Nucleus accumbens (tissue), 56 donors: ENCODE results near the gene HMX2.
"Not testable (repeated sequence)": the region's sequence is repeated elsewhere in the genome, so short reads cannot be mapped to it uniquely, and the experiment has no call there.

Source experiments
- DNase-seq, 56 donors: peaks; one replicate each; lab custom pipeline; 2025; lab: John Stamatoyannopoulos, UW

The HMX2 gene

DNA sequence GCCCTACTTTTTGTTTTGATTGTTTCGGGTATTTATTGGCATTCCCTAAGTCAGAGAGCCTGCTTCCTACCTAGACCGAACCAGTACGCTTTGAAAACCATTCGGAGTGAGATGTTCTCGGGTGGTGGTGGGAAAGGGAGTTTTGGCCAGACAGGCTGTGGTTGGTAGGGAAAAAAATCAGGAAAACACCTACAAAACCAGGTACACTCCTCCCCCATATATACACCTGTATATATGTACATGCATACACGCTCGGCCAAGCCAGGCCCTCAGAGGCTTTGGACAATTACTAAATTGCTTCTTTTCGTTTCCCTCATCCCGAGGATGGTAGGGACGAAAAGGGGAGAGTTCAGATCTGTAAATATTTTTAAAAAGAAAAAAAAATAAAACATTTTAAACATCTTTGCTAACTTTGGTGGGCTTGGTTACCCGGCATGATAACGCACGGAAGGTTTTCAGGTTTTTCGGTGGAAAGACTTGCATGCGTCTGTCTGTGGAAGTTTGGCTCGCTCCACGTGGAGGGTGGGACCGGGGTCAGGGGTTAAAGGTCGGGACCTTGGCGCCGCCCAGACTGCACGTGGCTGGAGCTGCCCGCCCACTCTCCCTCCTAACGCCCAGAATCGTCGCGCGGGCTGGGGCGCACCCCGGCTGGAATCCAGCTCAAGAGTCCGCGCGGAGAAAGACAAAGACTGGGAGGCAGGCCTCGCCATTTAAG lies 2.5 kb downstream of the HMX2 start:
- no peak for DNase-seq

GRCh38 chr10:123150986-123151736 lies 3.2 kb downstream of the HMX2 start:
- DNase-seq: no peak

DNA sequence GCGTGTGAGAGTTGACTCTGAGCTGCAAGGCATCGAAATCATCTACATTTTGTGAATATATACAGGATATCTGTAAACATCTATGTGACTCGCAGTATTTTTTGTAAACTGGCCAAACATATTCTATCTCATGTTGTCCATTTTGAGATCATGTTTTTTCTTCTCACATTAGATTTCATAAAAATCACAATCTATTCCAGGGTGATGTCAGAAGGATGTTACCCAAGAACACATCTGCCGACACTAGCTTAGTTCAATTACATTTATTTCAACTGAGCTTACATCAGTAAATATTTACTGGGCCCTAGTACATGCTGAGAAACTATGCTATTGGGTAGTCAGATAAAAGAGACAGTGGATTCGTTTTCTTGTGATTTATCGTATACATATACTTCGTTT lies 3.8 kb downstream of the HMX2 start:
- no peak for DNase-seq

DNA sequence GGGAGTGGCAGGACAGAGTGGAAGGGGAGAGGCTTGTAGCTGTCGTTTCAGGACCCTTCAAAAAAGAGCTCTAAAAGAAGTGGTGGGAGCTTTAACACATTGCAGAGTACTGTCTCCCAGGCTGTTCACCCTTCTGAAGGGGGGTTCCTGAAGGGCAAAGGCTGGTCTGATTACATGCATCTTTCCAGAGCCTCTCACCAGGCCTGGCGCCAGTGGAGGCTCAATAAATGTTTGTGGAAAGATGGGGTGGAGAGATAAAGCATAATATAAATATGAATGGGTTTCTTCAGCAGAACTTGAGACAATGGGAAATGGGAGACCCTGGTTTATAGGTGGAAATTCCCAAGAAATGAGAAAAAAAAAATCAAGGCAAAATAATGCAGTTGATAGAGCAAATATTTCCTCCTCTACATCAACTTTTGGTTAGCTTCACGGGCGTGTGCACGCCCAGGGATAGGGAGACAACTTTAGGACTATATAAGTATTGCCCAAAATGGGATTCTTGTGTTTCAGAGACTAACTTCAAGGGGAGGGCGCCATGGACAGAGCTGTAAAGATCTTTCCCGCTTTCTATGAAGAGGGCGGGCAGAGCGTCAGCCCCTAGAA lies 5.7 kb downstream of the HMX2 start:
- no peak for DNase-seq

DNA sequence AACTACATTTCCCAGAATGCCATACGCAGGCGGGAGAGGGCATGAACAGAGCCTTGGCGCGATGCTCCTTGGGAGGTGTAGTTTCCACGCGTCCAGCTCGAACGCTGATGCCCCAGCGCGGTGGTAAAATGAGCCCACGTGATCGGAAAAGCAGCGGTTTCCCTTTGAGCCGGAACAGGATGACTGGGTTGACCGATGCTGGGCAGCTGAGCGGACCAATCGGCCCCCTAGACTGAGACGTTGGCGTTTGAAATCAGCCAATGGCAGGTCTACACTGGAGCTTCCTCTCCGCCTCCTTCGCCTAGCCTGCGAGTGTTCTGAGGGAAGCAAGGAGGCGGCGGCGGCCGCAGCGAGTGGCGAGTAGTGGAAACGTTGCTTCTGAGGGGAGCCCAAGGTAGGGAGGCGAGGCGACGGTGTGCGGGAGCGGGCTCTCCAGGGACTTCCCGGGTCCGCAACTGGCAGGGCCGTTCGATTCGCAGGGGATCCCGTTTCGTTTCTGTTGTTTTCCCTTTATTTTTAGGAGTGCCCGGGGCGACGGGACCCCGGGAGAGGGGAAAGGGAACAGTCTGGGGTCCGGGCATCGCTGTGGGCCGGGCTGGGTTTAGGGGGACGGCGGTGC lies 6.3 kb downstream of the HMX2 start, which contains the start of gene BUB3:
Gene BUB3, plus strand, starts transcription at position 311 of the 619 bp plus-strand sequence. CDS start 516 bp downstream, outside the sequence.
- DNase-seq: peak; percentile 73 to 100 (median 99)

GRCh38 chr10:123154711-123155505 lies 7.0 kb downstream of the HMX2 start:
- DNase-seq: peak in 27 of 56 donors; percentile 25 to 70 (median 56)

GRCh38 chr10:123156078-123156477 lies 8.1 kb downstream of the HMX2 start:
- no peak for DNase-seq

DNA sequence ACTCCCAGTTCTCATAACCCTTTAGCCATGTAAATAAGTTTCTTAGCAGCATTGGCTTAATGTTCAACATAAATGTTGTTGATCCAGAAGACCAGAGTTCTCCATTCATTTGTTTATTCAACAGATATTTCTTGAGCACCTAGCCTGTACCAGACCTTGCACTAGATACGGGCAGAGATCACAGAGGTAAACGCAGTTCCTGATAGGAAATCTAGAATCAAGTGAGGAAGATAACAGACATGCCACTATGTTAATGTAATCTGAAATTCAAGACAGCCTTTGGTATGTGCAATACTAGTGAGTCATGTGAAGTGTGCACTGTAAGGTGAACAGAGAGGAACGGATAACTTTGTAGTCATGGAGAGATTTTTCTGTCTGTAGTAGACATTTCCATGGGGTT lies 9.3 kb downstream of the HMX2 start:
- DNase-seq: no peak

- no peak for DNase-seq
Observed at GRCh38 chr10:123158682-123159081, 10.7 kb downstream of the HMX2 start.

- no peak for DNase-seq
Observed at GRCh38 chr10:123160311-123160980, 12.5 kb downstream of the HMX2 start.

DNA sequence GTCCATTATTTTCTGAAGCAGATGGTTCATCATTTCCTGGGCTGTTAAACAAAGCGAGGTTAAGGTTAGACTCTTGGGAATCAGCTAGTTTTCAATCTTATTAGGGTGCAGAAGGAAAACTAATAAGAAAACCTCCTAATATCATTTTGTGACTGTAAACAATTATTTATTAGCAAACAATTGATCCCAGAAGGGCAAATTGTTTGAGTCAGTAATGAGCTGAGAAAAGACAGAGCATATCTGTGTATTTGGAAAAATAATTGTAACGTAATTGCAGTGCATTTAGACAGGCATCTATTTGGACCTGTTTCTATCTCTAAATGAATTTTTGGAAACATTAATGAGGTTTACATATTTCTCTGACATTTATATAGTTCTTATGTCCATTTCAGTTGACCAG lies 16.4 kb downstream of the HMX2 start:
- no peak for DNase-seq

GRCh38 chr10:123165445-123166072 lies 17.6 kb downstream of the HMX2 start:
- DNase-seq: no peak

GRCh38 chr10:123166618-123167017 lies 18.7 kb downstream of the HMX2 start:
- DNase-seq: no peak

DNA sequence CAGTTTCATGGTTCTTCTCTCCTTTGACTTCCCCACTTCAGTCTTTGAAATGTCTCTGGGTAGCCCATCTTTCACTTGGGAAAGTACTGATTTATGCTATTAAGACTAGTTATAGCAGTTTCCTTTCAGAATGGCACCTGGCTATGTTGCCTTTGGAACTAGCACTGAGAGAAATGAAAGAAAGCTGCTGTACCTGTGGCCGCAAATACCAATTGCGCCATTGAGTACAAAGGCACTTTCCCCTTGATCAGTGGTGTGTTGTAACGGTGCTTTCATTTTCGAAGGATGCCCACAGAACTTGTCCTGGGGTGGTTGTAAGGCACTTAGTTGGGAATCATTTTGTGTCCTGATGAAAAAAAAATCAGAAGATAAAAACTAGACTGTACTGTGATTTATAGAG lies 23.0 kb downstream of the HMX2 start:
- DNase-seq: no peak

- not testable (repeated sequence) for DNase-seq
Observed at GRCh38 chr10:123171616-123172015, 23.7 kb downstream of the HMX2 start.

DNA sequence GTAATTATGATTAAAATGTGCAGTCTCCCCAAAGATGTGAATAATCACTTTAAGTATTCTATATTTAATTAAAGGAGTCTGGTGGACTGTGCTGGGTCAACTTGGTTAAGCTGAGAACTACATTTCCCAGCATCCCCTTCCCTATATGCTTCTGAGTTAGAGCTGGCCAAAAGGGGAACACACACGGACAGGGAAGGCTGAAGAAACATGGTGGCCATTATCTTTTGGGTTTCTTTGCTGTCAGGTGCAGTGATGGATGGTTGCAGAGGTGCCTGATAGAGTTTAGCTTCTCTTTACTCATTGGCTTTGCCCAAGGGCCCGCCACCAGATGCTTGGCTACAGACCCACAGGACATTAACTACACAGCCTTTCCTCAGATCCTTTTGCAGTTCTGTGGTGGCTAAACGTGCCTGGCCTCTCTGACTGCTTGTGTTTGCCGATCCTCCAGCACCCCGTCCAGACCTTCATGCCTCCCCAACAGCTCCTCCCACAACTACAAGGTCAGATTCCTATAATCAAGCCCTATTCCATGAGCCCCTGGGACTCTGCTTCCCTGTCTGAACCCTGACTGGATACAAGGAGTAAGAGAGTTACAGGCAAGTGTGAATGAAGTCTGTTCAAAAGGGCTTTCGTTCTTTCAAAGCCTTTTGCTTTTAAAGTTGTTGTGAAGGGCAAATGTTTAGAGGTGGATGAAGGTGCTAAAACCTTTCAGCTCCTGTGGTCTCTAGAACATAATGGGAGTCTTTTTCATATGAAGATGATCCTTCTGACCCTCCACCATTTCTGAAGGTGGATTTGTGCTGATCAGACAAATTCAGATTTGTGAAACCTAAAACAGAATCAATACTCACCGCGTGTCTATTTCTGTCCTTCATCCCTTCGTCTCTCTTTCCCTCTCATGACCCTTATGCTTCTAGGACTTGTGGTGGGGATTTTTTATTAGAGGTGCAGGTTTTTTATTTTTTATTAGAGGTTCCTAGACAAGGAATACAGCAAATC lies 27.8 kb downstream of the HMX2 start:
- DNase-seq: no peak

DNA sequence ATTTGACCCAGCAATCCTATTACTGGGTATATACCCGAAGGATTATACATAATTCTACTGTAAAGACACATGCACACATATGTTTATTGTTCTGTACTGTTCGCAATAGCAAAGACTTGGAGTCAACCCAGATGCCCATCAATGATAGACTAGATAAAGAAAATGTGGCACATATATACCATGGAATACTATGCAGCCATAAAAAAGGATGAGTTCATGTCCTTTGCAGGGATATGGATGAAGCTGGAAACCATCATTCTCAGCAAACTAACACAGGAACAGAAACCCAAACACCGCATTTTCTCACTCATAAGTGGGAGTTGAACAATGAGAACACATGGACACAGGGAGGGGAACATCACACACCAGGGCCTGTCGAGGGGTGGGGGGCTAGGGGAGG lies 30.5 kb downstream of the HMX2 start:
- DNase-seq: not testable (repeated sequence)
